ENCODE measurements around the gene LRRC37A.
"Not testable (repeated sequence)": the region's sequence is repeated elsewhere in the genome, so short reads cannot be mapped to it uniquely, and the experiment has no call there.

GRCh38 chr17:46342131-46342530, 47.2 kb downstream of the LRRC37A start:
- not testable (repeated sequence) for TF ChIP-seq CTCF (IDR thresholded peaks at IDR 0.05; ENCODE audit: extremely low read depth in 1 of 2, insufficient read depth in 1 of 2, low read depth in 1 of 2, low read length in 2 of 2); EZH2 (IDR thresholded peaks at IDR 0.05; ENCODE audit: borderline replicate concordance, low read depth, low read length, severe bottlenecking)
